Islet of Langerhans (tissue), 1 donor: ENCODE measurements around the gene TMEM18.

Experiments used
- FAIRE-seq: peaks from one replicate; lab custom pipeline; 2011; peaks lifted over from hg19 to GRCh38; lab: Jason Lieb, UNC

The TMEM18 gene

DNA sequence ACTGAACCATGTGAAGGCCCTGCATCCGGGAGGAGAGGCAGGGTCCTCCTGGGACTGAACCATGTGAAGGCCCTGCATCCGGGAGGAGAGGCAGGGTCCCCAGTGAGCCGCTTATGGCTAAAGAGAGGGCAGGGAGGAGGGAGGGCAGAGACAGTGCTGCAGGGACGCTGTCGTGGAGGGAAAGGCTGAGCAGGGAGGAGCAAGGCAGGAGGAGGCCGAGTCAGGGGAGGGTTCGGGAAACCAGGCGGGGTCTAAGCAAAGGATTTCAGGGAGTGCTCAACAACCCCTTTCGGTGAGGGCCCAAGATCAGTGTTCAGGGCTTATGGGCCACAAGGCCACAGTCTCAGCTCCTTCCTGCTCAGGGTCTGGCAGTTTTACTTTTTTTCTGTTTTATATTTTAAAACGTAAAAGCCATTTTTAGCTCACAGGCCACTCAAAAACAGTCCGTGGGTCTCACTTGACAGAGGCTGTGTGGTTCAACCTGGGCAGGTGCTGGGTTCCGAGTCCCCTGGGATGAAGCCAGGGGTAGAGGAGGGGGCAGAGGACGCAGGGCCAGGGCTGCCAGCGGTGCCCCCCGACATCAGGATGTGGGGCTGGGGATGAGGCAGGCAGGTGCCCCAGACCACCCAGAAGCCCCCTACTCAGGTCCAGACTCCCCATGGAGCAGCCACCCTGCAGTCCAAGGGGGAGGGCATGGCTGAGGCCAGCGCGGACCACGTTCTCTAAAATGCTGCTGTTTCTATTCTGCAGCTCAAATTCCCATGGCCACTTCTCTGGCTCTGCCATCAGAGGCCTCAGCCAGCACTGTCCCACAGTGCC, 5.2 kb downstream of the TMEM18 start:
- no peak for FAIRE-seq

GRCh38 chr2:671072-671471, 6.1 kb downstream of the TMEM18 start:
- FAIRE-seq = no peak

DNA sequence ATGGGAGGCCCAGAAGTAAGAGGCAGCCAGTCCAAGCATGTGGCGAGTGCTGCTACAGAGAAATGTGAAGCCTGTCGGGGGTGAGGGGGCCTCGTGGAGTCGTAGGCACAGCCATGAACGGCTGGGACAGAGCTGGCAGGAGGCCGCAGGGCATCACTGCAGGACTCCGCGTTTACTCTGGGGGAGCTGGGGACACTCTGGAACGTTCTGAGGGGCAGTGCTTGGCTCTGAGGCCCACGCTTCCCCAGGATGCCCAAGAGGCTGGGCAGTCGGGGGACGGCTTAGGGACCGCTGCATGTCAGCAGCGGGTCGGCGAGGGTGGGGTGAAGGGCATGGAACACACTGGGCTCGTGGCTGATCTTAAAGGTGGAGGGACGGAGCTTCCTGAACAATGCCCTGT, 6.6 kb downstream of the TMEM18 start:
- no peak for FAIRE-seq

- no peak for FAIRE-seq
These were observed 7.9 kb downstream of the TMEM18 start for GRCh38 chr2:669323-669722.

DNA sequence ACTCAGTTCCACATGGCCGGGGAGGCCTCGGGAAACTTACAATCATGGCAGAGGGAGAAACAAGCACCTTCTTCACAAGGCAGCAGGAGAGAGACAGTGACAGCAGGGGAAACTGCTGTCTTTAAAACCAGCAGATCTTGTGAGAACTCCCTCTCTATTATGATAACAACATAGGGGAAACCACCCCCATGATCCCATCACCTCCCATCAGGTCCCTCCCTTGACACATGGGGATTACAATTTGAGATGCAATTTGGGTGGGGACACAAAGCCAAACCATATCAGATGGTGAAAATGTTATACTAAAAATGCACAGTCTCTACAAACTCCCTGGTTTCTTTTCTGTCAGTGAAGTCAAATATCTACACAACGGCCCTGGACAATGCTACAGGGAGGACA, 9.2 kb downstream of the TMEM18 start:
- FAIRE-seq = no peak

GRCh38 chr2:667332-667999, 9.7 kb downstream of the TMEM18 start:
- FAIRE-seq = peak; percentile 78

- FAIRE-seq = no peak
These were observed 10.8 kb downstream of the TMEM18 start for GRCh38 chr2:666441-666840.

GRCh38 chr2:665340-666073, 11.7 kb downstream of the TMEM18 start:
- FAIRE-seq = no peak

DNA sequence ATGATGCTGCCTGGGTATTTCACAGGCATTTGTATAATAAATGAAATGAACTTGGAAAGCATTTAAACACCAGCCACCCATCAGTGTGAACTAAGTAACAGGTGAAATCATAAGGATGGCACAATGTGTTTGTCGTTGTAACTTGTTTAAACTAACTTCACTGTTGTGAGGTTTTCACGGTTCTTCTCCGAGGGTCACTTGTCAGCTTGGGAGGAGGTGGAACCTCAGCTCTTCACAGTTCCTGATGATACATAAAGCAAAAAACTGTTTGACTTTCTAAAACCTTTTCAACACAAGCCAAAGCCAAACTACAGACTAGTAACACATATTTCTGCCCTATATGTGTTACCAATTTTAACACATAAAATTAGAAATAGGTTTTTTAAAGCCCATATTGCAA, 13.1 kb downstream of the TMEM18 start:
- FAIRE-seq = no peak

DNA sequence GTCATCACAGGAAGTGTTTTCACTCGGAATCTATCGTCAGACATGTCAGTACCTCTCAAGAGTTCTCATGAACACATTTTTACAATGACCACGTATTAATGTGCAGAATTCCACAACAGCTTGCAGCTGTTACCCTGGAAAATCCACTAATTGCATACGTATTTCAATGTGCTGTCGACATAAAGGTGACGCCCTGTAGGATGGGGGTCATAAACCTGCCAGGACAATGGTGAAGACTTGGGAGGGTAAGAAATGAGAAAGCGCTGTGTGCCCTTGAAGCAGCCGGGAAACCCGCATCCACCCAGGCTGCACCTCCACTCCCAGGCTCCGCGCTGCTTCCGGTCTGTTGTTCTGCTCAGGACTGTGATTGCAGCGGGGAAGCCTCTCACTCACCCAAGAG, 14.0 kb downstream of the TMEM18 start:
- FAIRE-seq = no peak

DNA sequence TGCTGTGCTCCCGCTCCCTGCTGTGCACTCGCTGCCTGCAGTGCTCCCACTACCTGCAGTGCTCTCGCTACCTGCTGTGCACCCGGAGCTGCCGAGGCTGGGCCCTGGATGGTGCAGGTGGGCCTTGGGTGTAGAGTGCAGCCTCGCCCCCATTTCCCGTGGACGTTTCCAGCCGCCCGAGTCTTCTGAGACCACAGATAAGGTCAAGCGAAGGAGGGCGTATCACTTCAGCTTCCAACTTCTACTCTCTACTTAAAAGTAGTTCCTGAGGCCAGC, 15.9 kb downstream of the TMEM18 start:
- no peak for FAIRE-seq

- FAIRE-seq = no peak
These were observed 16.4 kb downstream of the TMEM18 start for GRCh38 chr2:660586-661359.

DNA sequence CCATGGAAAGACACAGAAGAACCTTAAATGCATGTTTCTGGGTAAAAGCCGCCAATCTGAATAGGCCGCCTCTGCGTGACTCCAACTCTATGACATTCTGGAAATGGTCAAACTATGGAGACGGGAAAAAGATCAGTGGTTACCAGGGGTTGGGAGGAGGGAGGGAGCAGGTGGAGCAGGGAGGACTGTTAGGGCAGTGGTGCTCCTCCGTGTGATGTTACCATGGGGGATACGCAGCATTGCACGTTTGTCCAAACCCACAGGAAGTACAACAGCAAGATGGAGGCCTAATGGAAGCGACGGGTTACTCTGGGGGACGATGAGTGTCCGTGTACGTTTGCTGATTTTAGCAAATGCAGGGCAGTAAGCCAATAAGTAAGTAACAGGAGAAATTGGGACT, 17.2 kb downstream of the TMEM18 start:
- FAIRE-seq = no peak

DNA sequence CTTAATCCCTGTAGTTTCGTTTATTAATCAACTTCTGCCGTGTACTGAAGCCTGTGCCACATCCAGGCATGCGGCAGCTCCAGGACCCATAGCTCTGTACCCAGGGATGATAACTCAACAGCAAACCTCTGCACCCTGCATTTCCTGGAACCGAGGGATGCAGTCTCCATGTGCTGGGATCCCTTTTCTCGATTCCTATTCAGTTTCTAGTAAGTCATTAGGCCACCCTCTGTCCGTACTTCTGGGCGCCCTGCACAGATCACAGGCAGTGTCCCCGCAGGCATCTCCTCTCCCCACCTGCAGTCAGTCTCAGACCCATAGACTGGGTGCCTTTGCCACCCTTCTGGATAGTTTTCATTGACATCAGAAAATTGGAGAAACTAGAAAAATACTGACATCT, 18.8 kb downstream of the TMEM18 start:
- no peak for FAIRE-seq

GRCh38 chr2:657766-658165, 19.4 kb downstream of the TMEM18 start:
- no peak for FAIRE-seq

DNA sequence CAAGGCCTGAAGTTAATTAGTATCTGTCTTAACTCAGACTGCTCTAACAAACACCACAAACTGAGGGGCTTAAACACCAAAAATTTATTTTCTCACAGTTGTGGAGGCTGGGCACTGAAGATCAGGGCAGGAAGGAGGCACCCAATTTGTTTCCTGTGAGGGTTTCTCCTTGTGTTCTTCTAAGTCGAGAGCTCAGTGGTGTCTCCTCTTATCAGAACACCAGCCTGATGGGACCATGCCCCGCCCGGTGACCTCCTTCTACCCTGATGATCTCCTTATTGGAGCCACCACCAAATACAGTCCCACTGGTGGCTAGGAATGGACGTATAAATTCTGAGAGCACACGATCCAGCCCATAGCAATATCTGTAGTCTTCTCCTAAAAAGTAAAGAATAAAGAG, 20.5 kb downstream of the TMEM18 start:
- FAIRE-seq = no peak

DNA sequence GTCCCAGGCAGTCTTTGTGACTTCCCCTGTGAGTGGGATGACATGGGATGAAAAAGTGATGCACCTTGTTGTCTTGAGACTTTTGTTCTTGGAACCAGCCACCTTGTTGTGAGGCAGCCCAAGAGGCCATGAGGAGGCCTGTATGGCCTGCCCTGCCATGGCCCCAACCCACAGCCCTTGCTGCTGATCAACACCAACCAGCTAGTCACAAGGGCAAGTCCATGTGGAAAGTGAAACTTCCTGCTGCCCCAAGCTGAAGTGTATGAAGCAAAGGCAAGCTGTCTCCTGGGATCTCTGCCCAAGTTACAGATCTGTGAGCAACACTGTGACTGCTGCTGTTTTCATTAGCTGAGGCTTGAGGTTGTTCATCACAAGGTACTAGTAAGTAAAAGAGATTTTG, 21.6 kb downstream of the TMEM18 start:
- no peak for FAIRE-seq

DNA sequence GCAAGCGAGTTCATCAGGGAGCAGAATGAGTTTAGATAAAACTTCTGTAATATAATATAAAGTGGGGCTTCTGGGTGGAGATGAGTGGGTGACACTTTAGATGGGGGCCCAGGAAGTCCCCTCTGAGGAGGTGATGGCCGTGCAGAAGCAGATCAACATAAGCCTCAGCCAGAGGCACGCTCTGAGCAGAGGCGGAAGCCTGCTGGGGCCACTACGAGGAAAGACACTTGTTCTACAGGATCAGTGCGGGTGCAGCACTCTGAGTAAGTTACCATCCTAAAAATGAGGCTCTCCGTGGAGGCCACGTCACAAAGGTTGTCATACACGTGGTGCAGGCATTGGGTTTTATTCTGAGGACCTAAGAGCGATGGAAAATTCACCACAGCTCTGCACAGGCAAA, 22.3 kb downstream of the TMEM18 start:
- FAIRE-seq = no peak

DNA sequence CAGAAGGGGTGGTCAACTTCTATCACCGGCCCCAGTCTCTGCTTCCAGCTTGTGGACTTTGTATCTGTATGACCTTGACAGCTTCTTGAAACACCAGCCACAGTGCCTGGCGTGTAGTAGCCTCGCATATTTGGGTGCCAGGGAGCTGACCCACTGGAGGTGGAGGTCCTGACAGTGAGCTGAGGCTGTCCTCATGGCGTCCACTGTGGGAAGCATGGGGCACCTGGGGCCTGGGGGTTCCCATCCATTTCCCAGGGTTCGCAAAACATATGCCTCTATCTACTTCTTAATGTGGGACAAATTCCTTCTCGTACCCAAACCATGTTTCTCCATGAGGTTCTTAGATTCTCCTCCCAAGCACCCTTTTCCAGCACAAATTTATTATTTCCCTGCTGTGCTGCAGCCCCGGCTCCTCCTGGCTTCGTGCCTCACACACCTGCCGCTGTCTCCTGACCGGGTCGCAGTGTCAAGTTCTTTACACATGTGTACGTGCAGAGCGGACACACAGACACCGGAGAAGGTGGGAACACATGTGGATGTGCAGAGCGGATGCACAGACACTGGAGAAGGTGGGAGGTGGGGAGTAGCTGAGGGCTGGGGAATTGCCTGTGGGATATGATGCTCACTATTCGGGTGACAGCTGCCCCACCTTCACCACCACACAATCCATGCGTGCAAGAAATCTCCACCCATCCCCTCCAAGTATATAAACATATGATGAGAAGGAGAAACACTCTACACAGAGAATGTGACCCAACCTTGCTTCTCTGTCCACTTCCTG, 23.4 kb downstream of the TMEM18 start:
- no peak for FAIRE-seq

GRCh38 chr2:652881-653480, 24.2 kb downstream of the TMEM18 start:
- no peak for FAIRE-seq

- FAIRE-seq = no peak
These were observed 25.2 kb downstream of the TMEM18 start for GRCh38 chr2:651951-652373.
